GM19438 (cell line): Measurements from ENCODE around the gene LIN7B.

Source experiments
- ATAC-seq: cut with Tn5 transposase; IDR thresholded peaks from one replicate; pipeline ENCODE4 v1.9.1; 2021; ENCODE audit warnings: low read depth; ENCODE audit not compliant: unreplicated experiment

The LIN7B gene

DNA sequence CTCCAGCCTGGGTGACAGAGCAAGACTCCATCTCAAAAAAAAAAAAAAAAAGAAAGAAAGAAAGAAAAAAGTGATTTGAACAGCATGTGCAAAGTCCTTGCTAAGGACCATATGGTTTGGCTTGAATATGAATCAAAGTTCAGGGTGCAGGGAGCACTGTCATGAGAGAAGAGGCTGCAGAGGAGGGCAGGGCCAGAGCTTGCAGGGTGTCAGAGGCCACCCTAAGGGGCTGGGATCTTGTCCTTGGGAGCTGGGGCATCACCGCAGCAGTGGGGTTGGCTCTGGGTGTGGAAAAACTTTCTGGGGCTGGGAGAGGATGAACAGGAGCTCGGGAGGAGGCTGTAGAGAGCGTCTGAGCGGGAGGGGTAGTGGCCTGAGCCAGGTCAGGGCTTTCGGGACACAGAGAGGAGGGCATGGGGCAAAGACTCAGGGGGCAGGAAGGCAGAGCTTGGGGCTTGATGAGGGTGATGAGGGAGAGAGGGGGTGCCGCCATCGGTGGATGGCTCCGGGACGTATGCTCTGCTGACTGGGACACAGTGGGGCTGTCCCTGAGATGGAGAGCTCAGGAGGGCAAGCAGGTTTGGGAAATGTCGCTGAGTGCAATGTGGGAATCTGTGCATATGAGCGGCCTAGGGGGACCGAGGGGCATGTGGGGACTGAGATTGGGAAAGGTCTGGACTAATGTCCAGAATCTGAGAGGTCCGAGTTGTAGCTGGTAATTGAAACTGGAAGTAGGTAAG lies 46.5 kb downstream of the LIN7B start:
- ATAC-seq: no peak

DNA sequence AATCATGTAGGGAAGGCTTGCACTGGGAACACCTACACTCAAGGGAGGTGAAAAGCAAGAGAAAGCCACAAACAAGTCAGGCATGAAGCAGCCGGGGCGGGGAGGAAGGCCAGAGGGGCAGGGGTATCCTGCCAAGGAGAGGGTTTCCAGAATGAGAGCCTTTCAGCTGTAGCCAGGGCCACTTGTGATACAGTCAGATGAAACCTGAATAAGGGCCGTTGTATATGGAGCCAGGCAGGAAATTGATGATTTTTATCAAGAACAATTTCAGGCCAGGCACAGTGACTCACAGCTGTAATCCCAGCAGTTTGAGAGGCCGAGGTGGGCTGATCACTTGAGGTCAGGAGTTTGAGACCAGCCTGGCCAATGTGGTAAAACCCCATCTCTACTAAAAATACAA lies 47.8 kb downstream of the LIN7B start:
- ATAC-seq: no peak

DNA sequence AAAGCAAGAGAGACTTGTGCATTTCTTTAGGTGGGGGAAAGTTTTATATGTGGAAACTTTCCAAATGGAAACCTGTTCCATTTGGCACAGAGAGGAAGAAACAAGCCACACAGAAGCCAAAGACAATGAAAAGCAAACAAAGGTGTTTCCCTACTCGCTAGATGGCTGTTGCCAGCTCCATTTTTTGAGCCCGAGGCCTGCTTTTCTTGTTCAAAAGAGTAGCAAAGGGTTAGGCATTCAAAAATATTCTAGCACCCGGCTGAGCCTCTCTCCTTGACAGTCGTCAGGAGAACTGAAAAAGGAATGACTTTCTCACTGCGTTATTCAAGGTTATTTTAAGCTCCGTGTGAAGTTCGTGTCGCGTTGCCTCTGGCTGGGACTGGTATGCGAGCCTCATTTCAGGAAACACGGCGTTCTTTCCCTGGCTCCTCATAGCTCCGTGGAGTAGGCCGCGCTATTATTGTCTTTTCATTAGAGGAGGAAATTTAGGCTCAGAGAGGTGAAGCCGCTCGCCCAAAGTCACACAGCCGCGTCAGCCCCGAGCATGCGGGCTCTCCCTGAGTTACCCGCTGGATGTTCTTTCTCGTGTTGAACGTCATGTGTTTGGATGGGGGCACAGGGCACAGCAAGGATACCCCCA lies 51.1 kb downstream of the LIN7B start:
- no peak for ATAC-seq

DNA sequence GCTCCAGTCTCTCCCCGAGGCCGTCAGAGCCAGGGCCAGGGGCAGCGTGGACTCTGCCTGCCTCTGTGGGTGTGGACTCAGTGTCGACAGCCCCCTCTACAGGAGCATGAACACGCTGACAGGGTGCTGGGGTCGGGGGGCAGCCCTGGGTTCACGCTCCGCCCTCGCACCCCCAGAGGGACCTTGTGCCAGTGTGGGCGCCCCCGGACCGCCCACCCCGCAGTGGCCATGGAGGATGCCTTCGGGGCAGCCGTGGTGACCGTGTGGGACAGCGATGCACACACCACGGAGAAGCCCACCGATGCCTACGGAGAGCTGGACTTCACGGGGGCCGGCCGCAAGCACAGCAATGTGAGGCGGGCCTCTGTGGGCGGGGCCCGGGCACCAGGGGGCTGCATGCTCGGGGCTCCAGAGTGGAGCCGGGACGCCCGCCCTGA lies 51.7 kb downstream of the LIN7B start:
- ATAC-seq: no peak

DNA sequence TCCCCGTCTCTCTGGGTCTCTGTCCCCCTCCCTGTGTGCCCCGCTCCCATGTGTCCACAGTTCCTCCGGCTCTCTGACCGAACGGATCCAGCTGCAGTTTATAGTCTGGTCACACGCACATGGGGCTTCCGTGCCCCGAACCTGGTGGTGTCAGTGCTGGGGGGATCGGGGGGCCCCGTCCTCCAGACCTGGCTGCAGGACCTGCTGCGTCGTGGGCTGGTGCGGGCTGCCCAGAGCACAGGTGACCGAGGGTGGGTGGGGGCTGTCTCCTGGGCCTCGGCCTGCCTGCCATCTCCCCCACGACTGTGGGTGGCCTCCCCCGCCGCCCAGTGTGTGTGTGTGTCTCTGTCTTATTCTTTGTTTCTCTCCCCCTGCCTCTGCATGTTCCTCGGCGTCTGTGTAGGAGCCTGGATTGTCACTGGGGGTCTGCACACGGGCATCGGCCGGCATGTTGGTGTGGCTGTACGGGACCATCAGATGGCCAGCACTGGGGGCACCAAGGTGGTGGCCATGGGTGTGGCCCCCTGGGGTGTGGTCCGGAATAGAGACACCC lies 53.8 kb downstream of the LIN7B start:
- no peak for ATAC-seq
